Spinal cord (tissue), 10 donors: Measurements from ENCODE around the gene PEAK1. TPM values are rescaled to one million over a fixed set of nuclear protein-coding genes. Genes with fewer than 3 reads are reported as not detected.

ENCODE experiments used
- DNase-seq, 6 donors: peaks; one replicate each; pipeline versions ENCODE4 v3.0.0 to v3.0.0-alpha.2; 2013 to 2015; ENCODE audit warnings: low spot score in 6 of 6, low read depth in 4 of 6
- H3K27ac ChIP-seq: one replicate; pipeline ENCODE4 v1.5.1; 2013; ENCODE audit warnings: low read depth, low read length, control low read depth
- H3K27me3 ChIP-seq: one replicate; pipeline ENCODE4 v1.6.1; 2013; ENCODE audit warnings: low read length; ENCODE audit not compliant: control insufficient read depth, insufficient read depth
- H3K36me3 ChIP-seq: one replicate; pipeline ENCODE4 v1.6.1; 2013; ENCODE audit warnings: low read length; ENCODE audit not compliant: control insufficient read depth, insufficient read depth
- H3K4me1 ChIP-seq: one replicate; pipeline ENCODE4 v1.6.1; 2013; ENCODE audit warnings: low read length; ENCODE audit not compliant: control insufficient read depth, insufficient read depth
- H3K4me3 ChIP-seq: one replicate; pipeline ENCODE4 v1.5.1; 2013; ENCODE audit warnings: low read depth, low read length, control low read depth
- H3K9me3 ChIP-seq: one replicate; pipeline ENCODE4 v1.6.1; 2013; ENCODE audit warnings: low read length; ENCODE audit not compliant: control insufficient read depth, insufficient read depth
- WGBS: methylation state at CpG from one replicate; pipeline ENCODE4 v1.1.5; 2013; ENCODE audit warnings: missing lambda C conversion rate; ENCODE audit not compliant: insufficient coverage; 5-methylcytosine and 5-hydroxymethylcytosine counted together
- long read RNA-seq, 4 donors: transcript quantifications; one replicate each; lab custom pipeline, GENCODE V29; 2026
- polyA plus RNA-seq, 2 donors: library from polyadenylated mRNA; unstranded; fragments of 120-200 nt; gene quantifications; one replicate each; pipeline ENCODE4 v1.2.1, GENCODE V29; 2013; ENCODE audit not compliant: insufficient read length in 2 of 2
- total RNA-seq, 2 donors: library from RNA; depleted of rRNA in 1 of 2; stranded (reverse); fragments of 120-200 nt in 1 of 2; fragments of >200 nt in 1 of 2; gene quantifications; one replicate each; pipeline versions ENCODE4 v1.2.3 to v1.2.4, GENCODE V29; 2013 to 2014
- donor health status: healthy.

Gene PEAK1, protein sequence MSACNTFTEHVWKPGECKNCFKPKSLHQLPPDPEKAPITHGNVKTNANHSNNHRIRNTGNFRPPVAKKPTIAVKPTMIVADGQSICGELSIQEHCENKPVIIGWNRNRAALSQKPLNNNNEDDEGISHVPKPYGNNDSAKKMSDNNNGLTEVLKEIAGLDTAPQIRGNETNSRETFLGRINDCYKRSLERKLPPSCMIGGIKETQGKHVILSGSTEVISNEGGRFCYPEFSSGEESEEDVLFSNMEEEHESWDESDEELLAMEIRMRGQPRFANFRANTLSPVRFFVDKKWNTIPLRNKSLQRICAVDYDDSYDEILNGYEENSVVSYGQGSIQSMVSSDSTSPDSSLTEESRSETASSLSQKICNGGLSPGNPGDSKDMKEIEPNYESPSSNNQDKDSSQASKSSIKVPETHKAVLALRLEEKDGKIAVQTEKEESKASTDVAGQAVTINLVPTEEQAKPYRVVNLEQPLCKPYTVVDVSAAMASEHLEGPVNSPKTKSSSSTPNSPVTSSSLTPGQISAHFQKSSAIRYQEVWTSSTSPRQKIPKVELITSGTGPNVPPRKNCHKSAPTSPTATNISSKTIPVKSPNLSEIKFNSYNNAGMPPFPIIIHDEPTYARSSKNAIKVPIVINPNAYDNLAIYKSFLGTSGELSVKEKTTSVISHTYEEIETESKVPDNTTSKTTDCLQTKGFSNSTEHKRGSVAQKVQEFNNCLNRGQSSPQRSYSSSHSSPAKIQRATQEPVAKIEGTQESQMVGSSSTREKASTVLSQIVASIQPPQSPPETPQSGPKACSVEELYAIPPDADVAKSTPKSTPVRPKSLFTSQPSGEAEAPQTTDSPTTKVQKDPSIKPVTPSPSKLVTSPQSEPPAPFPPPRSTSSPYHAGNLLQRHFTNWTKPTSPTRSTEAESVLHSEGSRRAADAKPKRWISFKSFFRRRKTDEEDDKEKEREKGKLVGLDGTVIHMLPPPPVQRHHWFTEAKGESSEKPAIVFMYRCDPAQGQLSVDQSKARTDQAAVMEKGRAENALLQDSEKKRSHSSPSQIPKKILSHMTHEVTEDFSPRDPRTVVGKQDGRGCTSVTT (N-terminal part only)
- total RNA-seq (10 to 100 TPM; 37.7 to 60.0 TPM), polyA plus RNA-seq (10 to 100 TPM; 28.2 to 34.8 TPM)
- long read RNA-seq, donor 1, full-length matches to known transcripts = 2 of 11 reads
- long read RNA-seq, donor 1, partial matches to known transcripts = 9 of 11 reads
- long read RNA-seq, donor 1, other reads (novel, unspliced or antisense) = 0 of 11 reads
- long read RNA-seq, donor 2 = 0 reads
- long read RNA-seq, donor 3 = 0 reads
- long read RNA-seq, donor 4, partial matches to known transcripts = 11 of 11 reads
- long read RNA-seq, donor 4, other reads (novel, unspliced or antisense) = 0 of 11 reads

DNA sequence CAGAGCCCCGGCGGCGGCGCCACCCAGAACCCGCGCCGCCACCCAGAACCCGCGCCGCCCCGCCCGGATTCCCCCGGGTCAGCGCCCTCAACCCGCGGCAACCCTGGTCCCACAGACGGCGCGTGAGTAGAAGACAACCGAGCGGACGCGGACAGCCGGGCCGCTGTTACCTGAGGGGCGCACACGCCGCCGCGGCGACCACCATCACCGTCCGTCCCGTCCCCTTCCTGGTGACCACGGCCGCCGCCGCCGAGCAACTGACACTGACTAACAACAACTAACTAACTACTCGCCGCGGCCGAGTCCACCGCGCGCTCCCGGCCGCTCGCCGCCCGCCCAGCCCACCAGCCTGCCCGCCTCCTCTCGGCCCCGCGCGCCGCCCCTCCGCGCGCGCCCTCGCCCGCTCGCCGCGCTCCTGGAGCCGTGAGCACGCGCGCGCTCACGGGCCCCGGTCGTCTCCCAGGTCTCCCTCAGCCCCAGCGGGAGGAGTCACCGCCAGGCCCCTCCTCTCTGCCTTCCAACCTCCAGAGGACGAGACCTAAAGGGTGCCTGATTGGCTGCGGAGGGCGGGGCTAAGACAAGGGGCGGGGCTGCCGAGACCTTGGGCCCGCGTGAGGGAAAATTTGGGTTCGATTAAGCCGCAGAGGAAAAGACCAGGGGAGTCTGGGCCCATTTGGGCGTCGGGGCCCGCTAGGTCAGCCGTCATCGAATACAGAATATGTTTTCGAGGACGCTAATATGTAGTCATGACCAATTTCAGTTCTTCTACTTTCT is at the start of gene PEAK1:
Gene PEAK1 (minus strand): TSS at position 269 of the 774 bp plus-strand sequence. CDS start 238,178 bp downstream, outside the sequence.
- DNase-seq = peak; percentile 97 to 100 (median 98)
- H3K4me1 ChIP-seq = peaks cover 10% of the 10 kb centered on the region
- under 1% methylated on average over 86 of the region's 92 CpGs for WGBS
- H3K27me3 ChIP-seq = no peaks in the 10 kb centered on the region
- H3K36me3 ChIP-seq = no peaks in the 10 kb centered on the region
- H3K27ac ChIP-seq = peak within 1 kb of the TSS; percentile 93
- peak within 1 kb of the TSS; percentile 87 for H3K4me3 ChIP-seq
- H3K9me3 ChIP-seq = no peaks in the 10 kb centered on the region

DNA sequence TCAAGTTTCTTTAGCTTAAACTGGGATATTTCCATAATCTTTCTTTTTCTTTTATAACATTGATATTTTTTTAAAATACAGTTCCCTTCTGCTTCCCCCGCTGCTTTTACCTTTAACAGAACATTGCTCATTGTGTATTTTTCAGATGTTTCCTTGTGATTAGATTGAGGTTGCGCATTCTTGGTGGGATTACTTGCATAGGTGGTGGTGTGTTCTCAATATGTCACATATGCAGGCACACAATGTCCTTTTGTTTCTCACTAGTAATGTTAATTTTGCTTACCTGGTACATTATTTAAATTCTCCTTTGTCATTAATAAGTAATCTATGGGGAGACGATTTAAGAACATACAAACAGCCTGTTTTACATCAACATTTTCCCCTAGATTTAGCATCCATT is 49.0 kb upstream of the PEAK1 start:
- no peak overlapping the region for H3K27ac ChIP-seq
- no CpG with 5 or more reads among the region's 3 CpGs for WGBS
- no peaks in the 10 kb centered on the region for H3K4me1 ChIP-seq
- DNase-seq = no peak
- no peak overlapping the region for H3K4me3 ChIP-seq
- H3K27me3 ChIP-seq = no peaks in the 10 kb centered on the region
- H3K9me3 ChIP-seq = no peaks in the 10 kb centered on the region
- peaks cover 22% of the 10 kb centered on the region for H3K36me3 ChIP-seq

DNA sequence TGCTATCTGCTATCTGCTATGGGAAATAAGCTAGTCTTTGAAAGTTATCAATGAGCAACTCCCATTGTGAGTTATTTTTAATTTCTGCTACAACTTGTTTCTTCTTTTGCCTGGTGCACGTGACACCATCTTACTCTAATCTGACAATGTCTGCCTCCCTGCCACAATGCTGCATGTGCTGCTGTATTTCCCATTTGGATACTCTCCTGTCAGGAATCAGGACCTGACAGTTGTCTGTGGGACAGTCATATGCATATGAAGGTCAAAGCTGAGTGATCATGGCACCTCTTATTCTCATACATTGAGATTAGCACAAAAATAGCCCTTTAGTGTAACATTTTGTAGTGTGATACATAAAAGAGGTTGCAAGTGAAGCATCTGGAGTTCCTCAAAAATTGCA is 46.6 kb upstream of the PEAK1 start:
- H3K9me3 ChIP-seq = no peaks in the 10 kb centered on the region
- no peak overlapping the region for H3K27ac ChIP-seq
- DNase-seq = no peak
- H3K36me3 ChIP-seq = peaks cover 17% of the 10 kb centered on the region
- no peaks in the 10 kb centered on the region for H3K27me3 ChIP-seq
- no peaks in the 10 kb centered on the region for H3K4me1 ChIP-seq
- H3K4me3 ChIP-seq = no peak overlapping the region
- 67% methylated on average over 1 of the region's 1 CpG for WGBS

DNA sequence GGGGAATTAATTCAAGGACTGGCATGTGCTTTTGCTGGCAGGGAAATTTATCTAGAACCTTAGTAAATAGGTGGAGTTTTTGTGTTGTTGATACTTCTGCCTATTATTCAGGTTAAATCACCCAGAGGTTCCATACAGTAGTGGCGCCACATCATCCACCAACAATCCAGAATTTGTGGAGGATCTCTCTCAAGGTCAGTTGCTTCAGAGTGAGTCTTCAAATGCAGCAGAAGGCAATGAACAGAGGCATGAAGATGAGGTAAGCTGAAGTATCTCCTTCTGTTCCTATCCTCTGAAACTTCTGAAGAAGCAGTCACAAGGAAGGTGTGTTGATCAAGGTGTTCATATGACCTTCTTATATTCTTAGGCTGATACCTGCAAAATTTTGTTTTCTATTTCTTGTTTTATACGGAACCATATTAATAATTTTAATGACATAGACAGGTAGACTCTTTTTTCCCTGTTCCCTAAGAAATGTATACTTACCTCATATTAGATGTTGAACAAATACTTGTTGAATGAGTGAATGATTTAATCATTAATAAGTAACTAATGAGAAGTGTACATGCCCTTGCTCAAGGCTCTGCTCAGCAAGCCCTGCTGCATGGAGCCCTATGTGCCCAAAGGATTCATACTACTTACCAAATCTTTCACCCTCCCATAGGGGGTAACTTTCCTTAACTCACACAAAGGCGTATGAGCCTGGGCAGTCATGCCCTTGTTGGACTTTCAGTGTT is 44.4 kb upstream of the PEAK1 start:
- H3K4me1 ChIP-seq = no peaks in the 10 kb centered on the region
- peaks cover 12% of the 10 kb centered on the region for H3K36me3 ChIP-seq
- no peaks in the 10 kb centered on the region for H3K9me3 ChIP-seq
- no CpG with 5 or more reads among the region's 3 CpGs for WGBS
- no peak for DNase-seq
- H3K4me3 ChIP-seq = no peak overlapping the region
- H3K27ac ChIP-seq = no peak overlapping the region
- H3K27me3 ChIP-seq = no peaks in the 10 kb centered on the region

DNA sequence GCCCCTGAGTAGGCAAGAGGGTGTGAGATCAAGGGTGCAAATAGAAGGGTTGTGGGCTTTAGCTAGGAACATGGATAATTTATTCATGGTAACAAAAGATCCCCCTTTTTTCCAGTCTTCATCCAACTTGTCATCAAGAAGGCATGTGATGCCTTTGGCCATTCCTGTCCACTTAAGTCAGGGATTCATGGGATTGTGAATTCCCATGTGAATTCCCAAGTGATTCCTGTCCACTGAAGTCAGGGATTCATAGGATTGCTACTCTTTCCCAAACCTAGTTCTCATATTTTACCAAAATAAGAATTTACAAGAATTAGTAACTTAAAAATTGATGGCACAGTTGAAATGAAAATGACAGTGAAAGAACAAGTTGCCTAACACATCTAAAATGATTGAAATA is 41.6 kb upstream of the PEAK1 start:
- Histone ChIP-seq H3K27me3 (no peaks in the 10 kb centered on the region), H3K4me3 (no peak overlapping the region), H3K36me3 (peaks cover 9% of the 10 kb centered on the region), H3K4me1 (no peaks in the 10 kb centered on the region), H3K27ac (no peak overlapping the region), H3K9me3 (no peaks in the 10 kb centered on the region)
- DNase-seq = no peak

DNA sequence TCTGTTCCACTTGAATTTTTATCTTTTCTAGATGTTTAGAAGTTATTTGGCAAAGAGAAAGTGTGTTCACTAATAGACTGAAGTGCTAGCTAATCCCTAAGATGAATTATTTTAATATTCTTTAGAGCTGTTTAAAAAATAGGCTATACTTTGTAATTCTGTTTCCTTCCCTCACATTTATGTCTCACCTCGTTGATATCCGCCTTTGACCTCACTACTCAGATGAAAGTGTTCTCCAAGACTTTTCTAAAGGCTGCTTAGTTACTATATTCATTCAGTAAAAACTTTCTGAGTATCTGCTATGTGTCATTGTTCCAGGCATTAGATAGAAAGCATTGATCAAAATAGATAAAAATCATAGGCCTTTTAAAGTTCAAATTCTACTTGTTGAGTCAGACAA is 39.1 kb upstream of the PEAK1 start:
- Histone ChIP-seq H3K4me1 (no peaks in the 10 kb centered on the region), H3K9me3 (no peaks in the 10 kb centered on the region), H3K27ac (no peak overlapping the region)

DNA sequence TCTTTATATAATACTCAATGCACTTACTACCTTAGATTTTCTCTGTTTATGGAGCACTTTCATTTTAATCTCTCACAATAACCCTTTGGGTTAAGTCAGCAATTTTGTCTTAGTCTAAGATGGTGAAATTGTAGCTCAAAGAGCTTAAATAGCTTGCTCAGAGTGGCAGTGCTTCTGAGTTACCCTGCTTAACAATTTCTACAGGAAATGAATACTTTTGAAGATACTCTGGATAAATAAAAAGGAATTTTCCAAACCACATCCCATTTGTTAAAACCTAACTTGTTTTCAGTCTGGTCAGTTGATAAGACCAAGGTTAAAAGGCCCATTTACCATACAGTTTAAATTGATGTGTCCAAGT is 38.0 kb upstream of the PEAK1 start:
- Histone ChIP-seq H3K9me3 (no peaks in the 10 kb centered on the region), H3K27ac (no peak overlapping the region), H3K4me3 (no peak overlapping the region), H3K4me1 (no peaks in the 10 kb centered on the region), H3K27me3 (no peaks in the 10 kb centered on the region), H3K36me3 (no peaks in the 10 kb centered on the region)
- peak in 1 of 6 donors; percentile 40 for DNase-seq

More for the DNA sequence above, 39.1 kb upstream of the PEAK1 start:
- H3K27me3 ChIP-seq = no peaks in the 10 kb centered on the region
- WGBS = no CpG with 5 or more reads among the region's 2 CpGs
- H3K36me3 ChIP-seq = no peaks in the 10 kb centered on the region
- DNase-seq = no peak
- no peak overlapping the region for H3K4me3 ChIP-seq

DNA sequence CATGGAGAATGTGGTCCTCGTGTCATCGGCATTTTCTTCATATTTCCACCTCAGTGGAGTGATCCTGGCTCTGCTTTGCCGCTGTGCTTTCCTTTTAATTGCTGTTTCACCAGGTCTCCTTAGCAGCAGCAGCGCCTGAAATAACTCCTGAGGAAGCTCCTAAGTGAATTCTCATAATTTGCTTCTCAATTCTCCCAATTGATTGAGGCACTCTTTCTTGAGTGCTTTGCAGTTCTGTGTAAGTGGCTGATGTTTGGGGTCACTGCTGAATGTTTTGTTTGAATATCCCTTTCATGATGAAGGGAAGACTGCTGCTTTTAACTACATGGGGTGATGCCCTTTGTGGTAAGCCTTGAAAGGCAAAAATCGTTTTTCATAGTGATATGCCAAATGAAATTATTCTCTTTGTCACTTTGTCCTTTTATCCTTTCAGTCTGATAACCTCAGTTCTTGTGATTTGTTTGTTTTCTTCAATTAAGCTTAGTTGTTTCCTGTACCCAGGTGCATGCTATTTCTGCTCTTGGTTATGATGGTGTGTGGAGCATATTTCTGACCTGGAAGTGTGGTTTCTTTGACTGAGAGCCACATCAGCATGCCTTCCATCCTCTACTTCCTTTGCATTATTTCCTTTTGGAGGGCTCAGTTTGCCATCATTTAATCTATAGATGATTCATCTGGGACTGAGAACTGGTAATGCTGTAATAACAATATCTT is 37.4 kb upstream of the PEAK1 start:
- 62% methylated on average over 4 of the region's 5 CpGs for WGBS
- H3K9me3 ChIP-seq = no peaks in the 10 kb centered on the region
- no peaks in the 10 kb centered on the region for H3K27me3 ChIP-seq
- H3K4me3 ChIP-seq = no peak overlapping the region
- peak in 1 of 6 donors; percentile 55 for DNase-seq
- no peaks in the 10 kb centered on the region for H3K36me3 ChIP-seq
- no peaks in the 10 kb centered on the region for H3K4me1 ChIP-seq
- H3K27ac ChIP-seq = no peak overlapping the region
